Right lobe of liver (tissue), 6 donors: ENCODE measurements around the gene CDH13. TPM values are rescaled to one million over a fixed set of nuclear protein-coding genes. Genes with fewer than 3 reads are reported as not detected.

ENCODE experiments used
- ATAC-seq, 4 donors: fragments of 200-7000 bp; cut with Tn5 transposase; one replicate each; pipeline ENCODE4 v1.9.1; 2020; ENCODE audit warnings: mild to moderate bottlenecking in 4 of 4, moderate library complexity in 4 of 4
- DNase-seq, 3 donors: peaks; one replicate each; pipeline ENCODE4 v3.0.0-alpha.2; 2020
- H3K27ac ChIP-seq, 3 donors: fragments of 200-600 bp; one replicate each; pipeline ENCODE4 v1.8.0; 2022
- H3K27me3 ChIP-seq, 2 donors: fragments of 200-600 bp; one replicate each; pipeline ENCODE4 v1.8.0; 2022
- H3K36me3 ChIP-seq, 4 donors: fragments of 200-600 bp; sonication (generic) in 1 of 4; one replicate each; pipeline versions ENCODE4 v1.5.1 to v1.8.0; 2017 to 2022; ENCODE audit warnings: control low read depth in 1 of 4
- H3K4me1 ChIP-seq, 4 donors: fragments of 200-600 bp; sonication (generic) in 1 of 4; one replicate each; pipeline versions ENCODE4 v1.5.1 to v1.8.0; 2017 to 2022; ENCODE audit warnings: control low read depth in 1 of 4
- H3K4me3 ChIP-seq, 3 donors: fragments of 200-600 bp; one replicate each; pipeline ENCODE4 v1.8.0; 2022
- H3K9me3 ChIP-seq, 4 donors: fragments of 200-600 bp; sonication (generic) in 1 of 4; one replicate each; pipeline versions ENCODE4 v1.5.1 to v1.8.0; 2017 to 2022; ENCODE audit warnings: control low read depth in 1 of 4
- POLR2A ChIP-seq: fragments of 450-650 bp; IDR thresholded peaks from one replicate; pipeline ENCODE4 v1.6.1; 2017; ENCODE audit warnings: antibody characterized with exemption, mild to moderate bottlenecking
- WGBS: methylation state at CpG from one replicate; pipeline ENCODE4 v1.1.6; 2018; ENCODE audit warnings: low coverage, low lambda C conversion rate; ENCODE audit not compliant: insufficient coverage; ENCODE audit errors: missing lambda C conversion rate; 5-methylcytosine and 5-hydroxymethylcytosine counted together
- intact Hi-C, 2 donors: fragments of 100-400 bp; cut with DNase I; formaldehyde crosslinking; loops; one replicate each; pipeline versions ENCODE4 v1.11.2 to v1.14.1; 2022
- total RNA-seq, 6 experiments: library from RNA; depleted of rRNA in 2 of 6; stranded (reverse); fragments of >200 nt in 2 of 6; fragmentation: NEBNext Ultra II Directional in 3 of 6; extraction: Animal tissue kit (Norgen Biotek cat#: 25700) in 3 of 6; gene quantifications; one replicate each; pipeline versions ENCODE4 v1.1.0 to v1.2.4, GENCODE V29; 2016 to 2023
- TF ChIP-seq, protein P1 (sequence below), 4 donors: fragments of 200-600 bp in 3 of 4; fragments of 450-650 bp in 1 of 4; IDR thresholded peaks; one replicate each; pipeline versions ENCODE4 v1.5.1 to v1.8.0; 2016 to 2022; ENCODE audit warnings: antibody characterized with exemption in 4 of 4, mild to moderate bottlenecking in 2 of 4
- donor health status: DM: no; HTN: yes; CAD: no.
- donor health status: DM: no; HTN: no; CAD: no.
- donor health status: DM: no; HTN: no; CAD: no.
- donor health status: DM: no; HTN: yes; CAD: no.
- donor health status: DM: no; HTN: yes; CAD: no.

The CDH13 gene
- total RNA-seq, 6 experiments from 2014 or later, result 0.13 to 4.6 (median 0.49) TPM

DNA sequence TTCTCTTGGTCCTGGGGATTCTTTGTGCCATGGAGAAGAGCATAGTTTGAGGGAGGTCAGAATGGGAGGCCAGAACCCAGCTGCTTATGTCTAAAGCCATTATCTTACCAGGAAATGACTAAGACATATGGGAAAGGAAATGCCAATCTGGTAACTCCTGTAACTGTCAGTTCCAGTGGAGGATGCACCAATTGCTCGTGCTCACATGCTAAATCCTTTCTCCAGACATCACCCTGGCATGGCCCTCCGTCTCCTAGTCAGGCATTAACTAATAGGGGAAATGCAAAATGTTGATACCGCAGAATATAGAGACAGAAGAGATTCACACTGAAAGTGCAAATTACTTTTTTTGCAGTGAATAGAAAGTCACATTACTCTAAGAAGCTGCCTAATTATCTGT lies 925.5 kb downstream of the CDH13 start:
- ATAC-seq (no peak), DNase-seq (no peak)
- no peaks in the 10 kb centered on the region for H3K36me3 ChIP-seq
- no peaks in the 10 kb centered on the region for H3K4me1 ChIP-seq
- no peaks in the 10 kb centered on the region for H3K27me3 ChIP-seq
- intact Hi-C loops, result no loop called here
- TF ChIP-seq, protein P1, sequence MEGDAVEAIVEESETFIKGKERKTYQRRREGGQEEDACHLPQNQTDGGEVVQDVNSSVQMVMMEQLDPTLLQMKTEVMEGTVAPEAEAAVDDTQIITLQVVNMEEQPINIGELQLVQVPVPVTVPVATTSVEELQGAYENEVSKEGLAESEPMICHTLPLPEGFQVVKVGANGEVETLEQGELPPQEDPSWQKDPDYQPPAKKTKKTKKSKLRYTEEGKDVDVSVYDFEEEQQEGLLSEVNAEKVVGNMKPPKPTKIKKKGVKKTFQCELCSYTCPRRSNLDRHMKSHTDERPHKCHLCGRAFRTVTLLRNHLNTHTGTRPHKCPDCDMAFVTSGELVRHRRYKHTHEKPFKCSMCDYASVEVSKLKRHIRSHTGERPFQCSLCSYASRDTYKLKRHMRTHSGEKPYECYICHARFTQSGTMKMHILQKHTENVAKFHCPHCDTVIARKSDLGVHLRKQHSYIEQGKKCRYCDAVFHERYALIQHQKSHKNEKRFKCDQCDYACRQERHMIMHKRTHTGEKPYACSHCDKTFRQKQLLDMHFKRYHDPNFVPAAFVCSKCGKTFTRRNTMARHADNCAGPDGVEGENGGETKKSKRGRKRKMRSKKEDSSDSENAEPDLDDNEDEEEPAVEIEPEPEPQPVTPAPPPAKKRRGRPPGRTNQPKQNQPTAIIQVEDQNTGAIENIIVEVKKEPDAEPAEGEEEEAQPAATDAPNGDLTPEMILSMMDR (IDR thresholded peaks at IDR 0.05), result no peak
- no peak for TF ChIP-seq POLR2A
- H3K9me3 ChIP-seq, result no peaks in the 10 kb centered on the region
- no peak overlapping the region for H3K4me3 ChIP-seq
- H3K27ac ChIP-seq, result no peak overlapping the region
- WGBS, result 40% methylated on average over 3 of the region's 3 CpGs

DNA sequence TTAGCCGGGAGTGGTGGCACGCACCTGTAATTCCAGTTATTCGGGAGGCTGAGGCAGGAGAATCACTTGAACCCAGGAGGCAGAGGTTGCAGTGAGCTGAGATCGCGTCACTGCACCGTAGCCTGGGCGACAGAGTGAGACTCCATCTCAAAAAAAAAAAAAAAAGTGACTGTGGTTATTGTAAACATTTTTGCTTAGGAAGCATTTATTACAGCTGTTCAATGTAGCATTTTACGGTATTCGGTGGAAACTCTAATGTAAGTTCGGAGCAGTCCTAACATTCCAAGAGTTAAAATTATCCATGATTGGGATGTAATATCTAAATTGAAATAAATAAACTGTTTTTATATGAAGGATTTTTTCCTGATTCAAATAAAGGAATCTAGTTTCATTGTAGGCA lies 926.2 kb downstream of the CDH13 start:
- DNase-seq (no peak), ATAC-seq (no peak)
- TF ChIP-seq, protein P1 (IDR thresholded peaks at IDR 0.05), result no peak
- no peak for TF ChIP-seq POLR2A
- Histone ChIP-seq H3K27me3 (no peaks in the 10 kb centered on the region), H3K4me3 (no peak overlapping the region), H3K27ac (no peak overlapping the region), H3K36me3 (no peaks in the 10 kb centered on the region), H3K9me3 (no peaks in the 10 kb centered on the region), H3K4me1 (no peaks in the 10 kb centered on the region)
- intact Hi-C loops, result no loop called here
- WGBS, result 60% methylated on average over 5 of the region's 10 CpGs

DNA sequence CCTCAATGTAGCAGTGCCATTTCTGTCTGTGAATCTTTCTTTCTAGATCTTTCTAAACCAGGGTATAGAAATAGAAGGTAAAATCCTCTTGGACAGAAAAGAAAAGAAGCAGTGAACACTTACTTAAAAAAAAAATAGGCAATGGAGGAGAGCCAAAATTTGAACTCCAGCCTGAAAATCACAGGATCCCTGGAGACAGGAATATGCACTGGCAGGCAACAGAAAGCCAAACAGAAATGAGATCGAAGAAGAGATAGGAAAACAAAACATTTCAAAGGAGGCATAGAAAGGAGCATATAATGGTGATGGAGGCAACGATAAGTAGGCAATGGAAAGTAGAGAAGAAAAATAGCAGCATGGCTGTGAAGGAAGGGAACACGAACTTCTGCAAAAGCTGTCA lies 927.3 kb downstream of the CDH13 start:
- WGBS, result 44% methylated on average over 3 of the region's 3 CpGs
- H3K4me1 ChIP-seq, result no peaks in the 10 kb centered on the region
- intact Hi-C loops, result no loop called here
- H3K27me3 ChIP-seq, result no peaks in the 10 kb centered on the region
- no peak overlapping the region for H3K4me3 ChIP-seq
- ATAC-seq (no peak), DNase-seq (no peak)
- no peaks in the 10 kb centered on the region for H3K36me3 ChIP-seq
- H3K27ac ChIP-seq, result no peak overlapping the region
- TF ChIP-seq POLR2A, result no peak
- TF ChIP-seq, protein P1 (IDR thresholded peaks at IDR 0.05), result no peak
- no peaks in the 10 kb centered on the region for H3K9me3 ChIP-seq

DNA sequence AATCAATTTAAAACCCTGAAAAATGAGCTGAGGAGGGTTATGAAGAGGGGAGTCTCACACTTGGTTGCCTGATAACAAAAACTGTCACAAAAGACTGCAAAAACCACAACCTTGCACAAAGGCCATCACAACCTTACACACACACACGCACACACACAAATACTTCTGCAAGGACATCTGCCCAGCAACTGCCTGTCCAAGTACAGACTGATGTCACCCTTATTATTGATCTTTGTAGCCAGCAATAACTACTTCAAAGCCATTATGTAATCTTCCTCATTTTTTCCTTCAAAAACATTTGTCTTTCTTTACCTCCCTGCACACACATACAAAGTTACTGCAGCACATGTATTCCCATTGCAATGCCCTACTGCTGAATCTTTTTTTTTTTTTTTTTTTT lies 927.8 kb downstream of the CDH13 start:
- no peaks in the 10 kb centered on the region for H3K27me3 ChIP-seq
- no peak for TF ChIP-seq POLR2A
- TF ChIP-seq, protein P1 (IDR thresholded peaks at IDR 0.05), result no peak
- no peaks in the 10 kb centered on the region for H3K36me3 ChIP-seq
- ATAC-seq (no peak), DNase-seq (no peak)
- H3K27ac ChIP-seq, result no peak overlapping the region
- no peak overlapping the region for H3K4me3 ChIP-seq
- 29% methylated on average over 1 of the region's 1 CpG for WGBS
- H3K9me3 ChIP-seq, result no peaks in the 10 kb centered on the region
- H3K4me1 ChIP-seq, result no peaks in the 10 kb centered on the region
- intact Hi-C loops, result no loop called here

DNA sequence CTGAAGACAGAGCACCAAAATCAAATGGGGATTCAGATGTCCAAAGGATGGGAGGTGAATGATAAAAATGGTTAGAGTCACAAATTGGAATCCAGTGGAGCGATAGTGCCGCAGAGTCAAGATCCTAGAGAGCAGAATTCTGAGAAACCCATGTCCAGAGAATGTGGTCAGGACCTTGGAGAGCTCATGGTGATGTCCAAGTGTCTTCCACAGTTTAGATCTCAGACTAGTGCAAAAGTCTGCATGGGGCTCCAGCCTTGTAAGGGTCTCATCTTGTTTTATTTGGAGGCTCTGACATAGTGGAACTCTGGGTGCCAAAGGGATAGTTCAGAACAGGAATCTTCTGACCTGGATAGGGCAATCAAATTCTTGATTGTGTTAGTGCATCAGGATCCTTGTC lies 935.1 kb downstream of the CDH13 start:
- DNase-seq, result no peak

More for the DNA sequence above, 935.1 kb downstream of the CDH13 start:
- H3K9me3 ChIP-seq, result no peaks in the 10 kb centered on the region
- H3K4me1 ChIP-seq, result no peaks in the 10 kb centered on the region
- no peaks in the 10 kb centered on the region for H3K27me3 ChIP-seq
- H3K27ac ChIP-seq, result no peak overlapping the region
- H3K36me3 ChIP-seq, result no peaks in the 10 kb centered on the region
- TF ChIP-seq, protein P1 (IDR thresholded peaks at IDR 0.05), result no peak
- no peak for TF ChIP-seq POLR2A
- 100% methylated on average over 2 of the region's 2 CpGs for WGBS
- H3K4me3 ChIP-seq, result no peak overlapping the region
- intact Hi-C loops, result no loop called here
- ATAC-seq, result no peak
